IMR-90 (cell line): ENCODE measurements around the gene ZNF853. TPM values are rescaled to one million over a fixed set of nuclear protein-coding genes. Genes with fewer than 3 reads are reported as not detected.

Experiments
- ATAC-seq: fragments of 200-7000 bp; cut with Tn5 transposase; 2 replicates; pipeline ENCODE4 v1.9.1; 2020; ENCODE audit warnings: low read depth, mild to moderate bottlenecking, moderate library complexity
- BruUV-seq: library from RNA; stranded (reverse); fragments of 400-500 nt; replicated peaks from 2 replicates; lab custom pipeline; 2021; lab: Mats Ljungman, UMichigan
- CTCF ChIA-PET: fragments of 300-600 bp; formaldehyde crosslinking; extraction: SDS; loops from one replicate; lab custom pipeline; 2021; ENCODE audit warnings: antibody characterized with exemption; lab: Yijun Ruan, JAX
- POLR2A ChIA-PET: fragments of 300-600 bp; sonication (Branson Sonifier 250); formaldehyde crosslinking; loops from one replicate; lab custom pipeline; 2022; ENCODE audit warnings: antibody characterized with exemption; ENCODE audit not compliant: unreplicated experiment; lab: Charles Lee
- DNase-seq: peaks from one replicate; pipeline ENCODE4 v3.0.0; 2013
- H2AFZ ChIP-seq: replicated peaks from 2 replicates; pipeline ENCODE3; 2013; ENCODE audit warnings: low read length, mild to moderate bottlenecking; ENCODE audit not compliant: poor library complexity
- H2AK5ac ChIP-seq: 2 replicates; pipeline ENCODE4 v1.6.1; 2013; ENCODE audit warnings: low read depth, low read length, inconsistent platforms
- H2AK9ac ChIP-seq: replicated peaks from 2 replicates; pipeline ENCODE3; 2013; ENCODE audit warnings: mild to moderate bottlenecking, low read depth, low read length, moderate library complexity; ENCODE audit not compliant: poor library complexity
- H2BK120ac ChIP-seq: 2 replicates; pipeline ENCODE4 v1.6.1; 2013; ENCODE audit warnings: low read depth, low read length, inconsistent platforms
- H2BK15ac ChIP-seq: 3 replicates; pipeline ENCODE4 v1.6.1; 2013; ENCODE audit warnings: low read depth, low read length, inconsistent platforms
- H2BK20ac ChIP-seq: 2 replicates; pipeline ENCODE4 v1.6.1; 2013; ENCODE audit warnings: low read depth, mild to moderate bottlenecking, inconsistent platforms, low read length, moderate library complexity
- H2BK5ac ChIP-seq: 2 replicates; pipeline ENCODE4 v1.6.1; 2013; ENCODE audit warnings: mild to moderate bottlenecking, low read depth, low read length, inconsistent platforms; ENCODE audit not compliant: poor library complexity, severe bottlenecking
- H3K14ac ChIP-seq: replicated peaks from 2 replicates; pipeline ENCODE4 v1.6.1; 2013; ENCODE audit warnings: low read depth, low read length, inconsistent platforms
- H3K18ac ChIP-seq: 2 replicates; pipeline ENCODE4 v1.6.1; 2013; ENCODE audit warnings: low read depth, low read length, control low read depth
- H3K23ac ChIP-seq: 2 replicates; pipeline ENCODE4 v1.6.1; 2013; ENCODE audit warnings: low read depth, low read length, inconsistent platforms
- H3K27ac ChIP-seq: 2 replicates; pipeline ENCODE4 v1.5.1; 2013; ENCODE audit warnings: mild to moderate bottlenecking, control low read depth, low read length; ENCODE audit not compliant: insufficient read depth
- H3K27me3 ChIP-seq: 2 replicates; pipeline ENCODE4 v1.6.1; 2013; ENCODE audit warnings: low read length; ENCODE audit not compliant: control insufficient read depth, insufficient read depth
- H3K36me3 ChIP-seq: 2 replicates; pipeline ENCODE4 v1.6.1; 2013; ENCODE audit warnings: low read length, mixed read lengths; ENCODE audit not compliant: control insufficient read depth, insufficient read depth
- H3K4ac ChIP-seq: 2 replicates; pipeline ENCODE4 v1.6.1; 2013; ENCODE audit warnings: low read depth, low read length, inconsistent platforms
- H3K4me1 ChIP-seq: 2 replicates; pipeline ENCODE4 v1.6.1; 2013; ENCODE audit warnings: low read length, mixed read lengths; ENCODE audit not compliant: control insufficient read depth, insufficient read depth
- H3K4me2 ChIP-seq: 2 replicates; pipeline ENCODE4 v1.6.1; 2013; ENCODE audit warnings: low read depth, mild to moderate bottlenecking, control low read depth, low read length, moderate library complexity
- H3K4me3 ChIP-seq: 2 replicates; pipeline ENCODE4 v1.5.1; 2013; ENCODE audit warnings: low read depth, mild to moderate bottlenecking, control low read depth, low read length, moderate library complexity; ENCODE audit not compliant: insufficient read depth
- H3K56ac ChIP-seq: 2 replicates; pipeline ENCODE4 v1.6.1; 2013; ENCODE audit warnings: low read length, inconsistent platforms; ENCODE audit not compliant: insufficient read depth; ENCODE audit errors: extremely low read depth
- H3K79me1 ChIP-seq, 2 experiments: 2 replicates each; pipeline ENCODE4 v1.6.1; 2013; ENCODE audit warnings: low read length in 2 of 2, inconsistent platforms in 1 of 2, low read depth in 1 of 2
- H3K9ac ChIP-seq: 2 replicates; pipeline ENCODE4 v1.6.1; 2013; ENCODE audit warnings: low read depth, low read length, control low read depth
- H3K9me1 ChIP-seq: 2 replicates; pipeline ENCODE4 v1.6.1; 2013; ENCODE audit warnings: low read length, inconsistent platforms; ENCODE audit not compliant: insufficient read depth
- H3K9me3 ChIP-seq: 2 replicates; pipeline ENCODE4 v1.6.1; 2013; ENCODE audit warnings: low read length; ENCODE audit not compliant: control insufficient read depth, insufficient read depth
- H4K20me1 ChIP-seq: 2 replicates; pipeline ENCODE4 v1.6.1; 2013; ENCODE audit warnings: low read length, inconsistent platforms; ENCODE audit not compliant: insufficient read depth
- H4K5ac ChIP-seq: 2 replicates; pipeline ENCODE4 v1.6.1; 2013; ENCODE audit warnings: mild to moderate bottlenecking, low read depth, low read length, control low read depth
- H4K8ac ChIP-seq, 2 experiments: 2 replicates each; pipeline ENCODE4 v1.6.1; 2013; ENCODE audit warnings: low read depth in 2 of 2, low read length in 2 of 2, control low read depth in 1 of 2, inconsistent platforms in 1 of 2
- H4K91ac ChIP-seq: 2 replicates; pipeline ENCODE4 v1.6.1; 2013; ENCODE audit warnings: low read depth, low read length, inconsistent platforms; ENCODE audit not compliant: insufficient read depth
- BHLHE40 ChIP-seq: fragments of 150-350 bp; IDR thresholded peaks from 2 replicates; pipeline ENCODE4 v1.6.1; 2016; ENCODE audit warnings: mild to moderate bottlenecking, low read depth, low read length
- CEBPB ChIP-seq: IDR thresholded peaks from 2 replicates; pipeline ENCODE4 v1.6.1; 2012; ENCODE audit warnings: low read depth, low read length, improper control_type of control experiment
- CHD1 ChIP-seq: IDR thresholded peaks from 2 replicates; pipeline ENCODE4 v1.6.1; 2012; ENCODE audit warnings: low read depth, low read length, improper control_type of control experiment
- FOS ChIP-seq: fragments of 150-350 bp; IDR thresholded peaks from 2 replicates; pipeline ENCODE4 v1.6.1; 2016; ENCODE audit warnings: low read depth, low read length
- MAFK ChIP-seq: IDR thresholded peaks from 2 replicates; pipeline ENCODE4 v1.6.1; 2012; ENCODE audit warnings: low read depth, low read length, improper control_type of control experiment
- MAZ ChIP-seq: IDR thresholded peaks from 2 replicates; pipeline ENCODE4 v1.6.1; 2012; ENCODE audit warnings: low read depth, mild to moderate bottlenecking, low read length, improper control_type of control experiment, moderate library complexity, borderline replicate concordance
- MXI1 ChIP-seq: IDR thresholded peaks from 2 replicates; pipeline ENCODE4 v1.6.1; 2012; ENCODE audit warnings: low read depth, mild to moderate bottlenecking, low read length, moderate library complexity, borderline replicate concordance
- NFE2L2 ChIP-seq: fragments of 150-350 bp; IDR thresholded peaks from 2 replicates; pipeline ENCODE4 v1.6.1; 2016; ENCODE audit warnings: low read depth, mild to moderate bottlenecking, low read length
- POLR2A ChIP-seq: IDR thresholded peaks from 2 replicates; pipeline ENCODE4 v1.6.1; 2012; ENCODE audit warnings: mild to moderate bottlenecking, low read depth, low read length
- RAD21 ChIP-seq: IDR thresholded peaks from 2 replicates; pipeline ENCODE4 v1.6.1; 2012; ENCODE audit warnings: low read length, improper control_type of control experiment
- RCOR1 ChIP-seq: IDR thresholded peaks from 2 replicates; pipeline ENCODE4 v1.6.1; 2012; ENCODE audit warnings: mild to moderate bottlenecking, low read length, improper control_type of control experiment; ENCODE audit not compliant: insufficient replicate concordance
- RFX5 ChIP-seq: IDR thresholded peaks from 2 replicates; pipeline ENCODE4 v1.8.0; 2012; ENCODE audit warnings: low read depth, mild to moderate bottlenecking, low read length, moderate library complexity
- SMC3 ChIP-seq: fragments of 150-350 bp; IDR thresholded peaks from 2 replicates; pipeline ENCODE4 v1.6.1; 2016; ENCODE audit warnings: low read depth, mild to moderate bottlenecking, antibody characterized with exemption, low read length, moderate library complexity
- WGBS, 2 experiments: methylation state at CpG; one replicate each; pipeline versions ENCODE4 v1.1.5 to v1.1.7; 2013; ENCODE audit warnings: missing lambda C conversion rate in 2 of 2; ENCODE audit not compliant: insufficient read length in 1 of 2; ENCODE audit errors: extremely low coverage in 2 of 2; 5-methylcytosine and 5-hydroxymethylcytosine counted together
- dilution Hi-C: fragments of 300-500 bp; cut with HindIII; formaldehyde crosslinking; loops from one replicate; pipeline ENCODE4 v1.14.3; 2018; ENCODE audit warnings: low sequenced_read_pairs; ENCODE audit not compliant: unreplicated experiment
- in situ Hi-C: fragments of 300-500 bp; cut with MboI; formaldehyde crosslinking; loops from 3 replicates; pipeline ENCODE4 v1.14.3; 2019; ENCODE audit warnings: low sequenced_read_pairs, inconsistent platforms, mixed read lengths
- intact Hi-C: fragments of 100-400 bp; cut with micrococcal nuclease; formaldehyde crosslinking; loops from 2 replicates; pipeline ENCODE4 v1.10.0; 2022
- polyA plus RNA-seq, 3 experiments: library from polyadenylated mRNA; depleted of rRNA; stranded (reverse); fragments of >200 nt; gene quantifications; 2 replicates each; pipeline ENCODE4 v1.2.3, GENCODE V29; 2012; ENCODE audit warnings: low replicate concordance in 1 of 3
- total RNA-seq: library from RNA; depleted of rRNA; stranded (reverse); fragments of >200 nt; gene quantifications from 2 replicates; pipeline ENCODE4 v1.2.3, GENCODE V29; 2012
- TF ChIP-seq, protein P1 (sequence below): fragments of 150-350 bp; IDR thresholded peaks from 2 replicates; pipeline ENCODE4 v1.6.1; 2016; ENCODE audit warnings: low read depth, mild to moderate bottlenecking, low read length, moderate library complexity, borderline replicate concordance
- TF ChIP-seq, protein P2 (sequence below): fragments of 150-350 bp; IDR thresholded peaks from 2 replicates; pipeline ENCODE4 v1.6.1; 2017; ENCODE audit warnings: mild to moderate bottlenecking, antibody characterized with exemption, low read length, low read depth

The ZNF853 gene
- total and polyA plus RNA-seq, 2 of the 4 experiments (the other 2 are of a cell fraction), result 3.4 TPM

DNA sequence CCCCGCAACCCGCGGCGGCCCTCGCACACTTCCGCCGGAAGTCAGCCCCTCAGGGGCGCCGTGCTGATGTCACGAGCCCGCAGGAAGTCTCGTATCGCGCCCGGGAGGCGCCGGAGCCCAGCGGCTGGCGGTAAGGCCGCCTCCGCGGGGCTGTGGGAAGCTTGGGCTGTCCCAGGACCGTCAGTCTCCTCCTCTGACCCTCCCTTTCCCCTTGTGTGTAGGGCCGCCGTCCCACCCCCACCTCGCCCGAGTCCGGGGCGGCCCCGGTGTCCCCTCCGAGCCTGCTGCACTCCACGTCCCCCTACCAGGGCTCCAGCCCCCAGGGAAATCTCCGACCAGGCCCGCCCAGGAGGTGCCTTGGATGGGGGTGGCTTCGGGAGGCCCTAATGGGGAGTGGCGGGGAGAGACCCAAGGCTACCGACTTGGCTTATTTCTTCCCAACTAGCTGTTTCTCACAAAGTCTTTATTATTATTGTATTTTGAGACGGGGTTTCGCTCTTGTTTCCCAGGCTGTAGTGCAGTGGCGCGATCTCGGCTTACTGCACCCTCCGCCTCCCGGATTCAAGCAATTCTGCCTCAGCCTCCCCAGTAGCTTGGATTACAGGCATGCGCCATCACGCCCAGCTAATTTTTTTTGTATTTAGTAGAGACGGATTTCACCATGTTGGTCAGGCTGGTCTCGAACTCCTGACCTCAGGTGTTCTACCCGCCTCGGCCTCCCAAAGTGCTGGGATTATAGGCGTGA, 37.9 kb upstream of the ZNF853 start, which contains the start of gene ZDHHC4:
ZDHHC4 (plus strand) TSS at position 86 of the 745 bp plus-strand sequence. CDS start 3,108 bp downstream, outside the sequence.
- H3K56ac ChIP-seq, result peak within 1 kb of the TSS; percentile 47
- H3K36me3 ChIP-seq, result peaks cover 13% of the 10 kb centered on the region
- peak within 1 kb of the TSS; percentile 70 for H3K4me3 ChIP-seq
- peak within 1 kb of the TSS; percentile 72 for H3K4ac ChIP-seq
- no peak within 1 kb of the TSS for H2BK15ac ChIP-seq
- BruUV-seq, result no TSS peak
- peak; percentile 98 for ATAC-seq
- peaks cover 0 to 19% of the 10 kb centered on the region in 2 experiments; a peak in 3 of 4 replicates for H3K79me1 ChIP-seq
- no peak within 1 kb of the TSS for H2BK120ac ChIP-seq
- peak within 1 kb of the TSS; percentile 62 for H2BK5ac ChIP-seq
- POLR2A ChIA-PET, result no interaction called here
- in situ Hi-C loops (no loop called here), intact Hi-C loops (no loop called here), dilution Hi-C loops (no loop called here)
- H3K4me2 ChIP-seq, result peak within 1 kb of the TSS; percentile 98
- H3K4me1 ChIP-seq, result peaks cover 6% of the 10 kb centered on the region
- peaks cover 4% of the 10 kb centered on the region for H3K9me1 ChIP-seq
- H2AK5ac ChIP-seq, result peak within 1 kb of the TSS; percentile 98
- peak within 1 kb of the TSS; percentile 94 to 100 for H4K8ac ChIP-seq
- CTCF ChIA-PET, result interaction anchor here (0.6 to 1.9 kb wide), 2 partner anchors 12 to 68 kb away, joined by 3 to 10 read pairs; partner anchors contain the start of gene INTS15
- peak within 1 kb of the TSS; percentile 89 for H2AK9ac ChIP-seq
- peak within 1 kb of the TSS; percentile 84; the same call in 1 of the 2 replicates for H3K14ac ChIP-seq
- peak within 1 kb of the TSS; percentile 82 for H3K9ac ChIP-seq
- peak within 1 kb of the TSS; percentile 99 for H4K5ac ChIP-seq
- peak within 1 kb of the TSS; percentile 50; the same call in 1 of the 2 replicates for H3K18ac ChIP-seq
- H3K23ac ChIP-seq, result peak within 1 kb of the TSS; percentile 17; the same call in 1 of the 2 replicates
- peak; percentile 85 for DNase-seq
- WGBS, 2 experiments, result 9% methylated on average over 10 of the region's 51 CpGs; no CpG with 5 or more reads in 1 of the 2 experiments
- peak within 1 kb of the TSS; percentile 71 for H3K27ac ChIP-seq
- H2BK20ac ChIP-seq, result no peak within 1 kb of the TSS
- peak within 1 kb of the TSS; percentile 70 for H4K91ac ChIP-seq
- H3K9me3 ChIP-seq, result no peaks in the 10 kb centered on the region
- no peaks in the 10 kb centered on the region for H3K27me3 ChIP-seq
- H2AFZ ChIP-seq, result peak within 1 kb of the TSS; percentile 99
- H4K20me1 ChIP-seq, result no peaks in the 10 kb centered on the region
- no peak for TF ChIP-seq NFE2L2
- TF ChIP-seq CEBPB, result no peak
- TF ChIP-seq SMC3, result no peak
- no peak for TF ChIP-seq CHD1
- peak; percentile 93 for TF ChIP-seq POLR2A
- TF ChIP-seq RFX5, result no peak
- TF ChIP-seq BHLHE40, result peak; percentile 34; the same call in 1 of the 2 replicates
- TF ChIP-seq MAFK, result no peak
- TF ChIP-seq, protein P1, sequence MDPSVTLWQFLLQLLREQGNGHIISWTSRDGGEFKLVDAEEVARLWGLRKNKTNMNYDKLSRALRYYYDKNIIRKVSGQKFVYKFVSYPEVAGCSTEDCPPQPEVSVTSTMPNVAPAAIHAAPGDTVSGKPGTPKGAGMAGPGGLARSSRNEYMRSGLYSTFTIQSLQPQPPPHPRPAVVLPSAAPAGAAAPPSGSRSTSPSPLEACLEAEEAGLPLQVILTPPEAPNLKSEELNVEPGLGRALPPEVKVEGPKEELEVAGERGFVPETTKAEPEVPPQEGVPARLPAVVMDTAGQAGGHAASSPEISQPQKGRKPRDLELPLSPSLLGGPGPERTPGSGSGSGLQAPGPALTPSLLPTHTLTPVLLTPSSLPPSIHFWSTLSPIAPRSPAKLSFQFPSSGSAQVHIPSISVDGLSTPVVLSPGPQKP, result no peak
- peak; percentile 70; the same call in 1 of the 2 replicates for TF ChIP-seq MAZ
- no peak for TF ChIP-seq FOS
- no peak for TF ChIP-seq MXI1
- no peak for TF ChIP-seq RCOR1
- no peak for TF ChIP-seq RAD21
- TF ChIP-seq, protein P2, sequence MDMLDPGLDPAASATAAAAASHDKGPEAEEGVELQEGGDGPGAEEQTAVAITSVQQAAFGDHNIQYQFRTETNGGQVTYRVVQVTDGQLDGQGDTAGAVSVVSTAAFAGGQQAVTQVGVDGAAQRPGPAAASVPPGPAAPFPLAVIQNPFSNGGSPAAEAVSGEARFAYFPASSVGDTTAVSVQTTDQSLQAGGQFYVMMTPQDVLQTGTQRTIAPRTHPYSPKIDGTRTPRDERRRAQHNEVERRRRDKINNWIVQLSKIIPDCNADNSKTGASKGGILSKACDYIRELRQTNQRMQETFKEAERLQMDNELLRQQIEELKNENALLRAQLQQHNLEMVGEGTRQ, result peak; percentile 66
